Body of pancreas (tissue), 4 donors: ENCODE measurements around the gene CCDC85C. TPM values are rescaled to one million over a fixed set of nuclear protein-coding genes. Genes with fewer than 3 reads are reported as not detected.

Source experiments
- ATAC-seq: fragments of 150-250 bp; one replicate; pipeline ENCODE4 v1.9.1; 2016
- DNase-seq, 4 donors: peaks; one replicate each; pipeline ENCODE4 v3.0.0-alpha.2; 2019
- H3K27ac ChIP-seq, 4 donors: fragments of 200-600 bp; sonication (generic); 1 replicate in 3 of 4; 2 replicates in 1 of 4; pipeline versions ENCODE4 v1.5.1 to v1.6.1; 2016 to 2019; ENCODE audit warnings: mild to moderate bottlenecking in 1 of 4, mixed read lengths in 1 of 4, moderate library complexity in 1 of 4
- H3K27me3 ChIP-seq, 2 donors: fragments of 200-600 bp; sonication (generic); one replicate each; pipeline ENCODE4 v1.6.0; 2016; ENCODE audit warnings: mild to moderate bottlenecking in 1 of 2
- H3K36me3 ChIP-seq, 2 donors: fragments of 200-600 bp; sonication (generic); replicated peaks in 1 of 2; 2 replicates each; pipeline ENCODE4 v1.5.1; 2016; ENCODE audit warnings: low read depth in 2 of 2; ENCODE audit not compliant: insufficient read depth in 1 of 2
- H3K4me1 ChIP-seq: fragments of 200-600 bp; sonication (generic); one replicate; pipeline ENCODE4 v1.6.0; 2016
- H3K4me3 ChIP-seq, 2 donors: fragments of 200-600 bp; sonication (generic); 1 replicate in 1 of 2; 2 replicates in 1 of 2; pipeline ENCODE4 v1.5.1; 2016 to 2019
- H3K9me3 ChIP-seq, 3 donors: fragments of 200-600 bp; sonication (generic); 1 replicate in 2 of 3; 2 replicates in 1 of 3; pipeline ENCODE4 v1.5.1; 2016
- CTCF ChIP-seq, 7 experiments: fragments of 450-650 bp in 4 of 7; fragments of 200-600 bp in 3 of 7; sonication (generic) in 3 of 7; IDR thresholded peaks; one replicate each; pipeline ENCODE4 v1.5.1; 2016 to 2019; ENCODE audit warnings: antibody characterized with exemption in 7 of 7
- POLR2A ChIP-seq, 3 donors: fragments of 450-650 bp; IDR thresholded peaks; one replicate each; pipeline ENCODE4 v1.6.1; 2016; ENCODE audit warnings: antibody characterized with exemption in 3 of 3, mild to moderate bottlenecking in 2 of 3
- WGBS, 2 donors: methylation state at CpG; one replicate each; pipeline ENCODE4 v1.1.5; 2017; 5-methylcytosine and 5-hydroxymethylcytosine counted together
- intact Hi-C: fragments of 100-400 bp; cut with DNase I; formaldehyde crosslinking; loops from one replicate; pipeline ENCODE4 v1.15.1; 2023
- total RNA-seq, 2 donors: library from RNA; depleted of rRNA; stranded (reverse); fragments of >200 nt; gene quantifications; one replicate each; pipeline ENCODE4 v1.1.0, GENCODE V29; 2016

Gene CCDC85C
- total RNA-seq, 2 donors from 2014 or later, result 8.9 to 10.1 TPM

- Histone ChIP-seq H3K36me3 (no peaks in the 10 kb centered on the region), H3K27ac (peak overlapping the region; percentile 91 to 98 (median 95)), H3K4me1 (peaks cover 76% of the 10 kb centered on the region), H3K27me3 (no peaks in the 10 kb centered on the region), H3K9me3 (no peaks in the 10 kb centered on the region), H3K4me3 (no peak overlapping the region)
- ATAC-seq (peak; percentile 62), DNase-seq (peak; percentile 90 to 95 (median 93))
- TF ChIP-seq POLR2A (IDR thresholded peaks at IDR 0.05) (no peak), CTCF (IDR thresholded peaks at IDR 0.05) (peak in 4 of 7 experiments; percentile 49 to 58 (median 54))
- WGBS, 2 donors, result 26 to 40% methylated on average over 1 to 13 of the region's 13 CpGs
- intact Hi-C loops, result no loop called here
These were observed 51.3 kb downstream of the CCDC85C start for GRCh38 chr14:99552572-99553216.

GRCh38 chr14:99552021-99552553, 51.9 kb downstream of the CCDC85C start:
- DNase-seq, result no peak
- H3K9me3 ChIP-seq, result no peaks in the 10 kb centered on the region
- intact Hi-C loops, result no loop called here
- H3K27me3 ChIP-seq, result no peaks in the 10 kb centered on the region
- WGBS, 2 donors, result 68 to 74% methylated on average over 3 to 9 of the region's 9 CpGs
- peaks cover 70% of the 10 kb centered on the region for H3K4me1 ChIP-seq
- no peaks in the 10 kb centered on the region for H3K36me3 ChIP-seq
- ATAC-seq, result no peak
- no peak overlapping the region for H3K4me3 ChIP-seq
- TF ChIP-seq CTCF (IDR thresholded peaks at IDR 0.05) (no peak), POLR2A (IDR thresholded peaks at IDR 0.05) (no peak)
- H3K27ac ChIP-seq, result peak overlapping the region; percentile 91 to 98 (median 95)

- DNase-seq (no peak), ATAC-seq (no peak)
- Histone ChIP-seq H3K27ac (peak overlapping the region in 3 of 4 donors; percentile 91 to 97 (median 93)), H3K27me3 (no peaks in the 10 kb centered on the region), H3K9me3 (no peaks in the 10 kb centered on the region), H3K4me3 (no peak overlapping the region), H3K4me1 (peaks cover 68% of the 10 kb centered on the region), H3K36me3 (no peaks in the 10 kb centered on the region)
- TF ChIP-seq POLR2A (IDR thresholded peaks at IDR 0.05) (no peak), CTCF (IDR thresholded peaks at IDR 0.05) (no peak)
- WGBS, 2 donors, result 66 to 82% methylated on average over 11 of the region's 11 CpGs
- intact Hi-C loops, result no loop called here
These were observed 52.7 kb downstream of the CCDC85C start for GRCh38 chr14:99551034-99551922.

GRCh38 chr14:99550387-99550992, 53.5 kb downstream of the CCDC85C start:
- peaks cover 67% of the 10 kb centered on the region for H3K4me1 ChIP-seq
- DNase-seq, result no peak
- peak overlapping the region in 1 of 4 donors; percentile 91 for H3K27ac ChIP-seq
- ATAC-seq, result no peak
- no peak overlapping the region for H3K4me3 ChIP-seq
- TF ChIP-seq POLR2A (IDR thresholded peaks at IDR 0.05) (no peak), CTCF (IDR thresholded peaks at IDR 0.05) (no peak)
- intact Hi-C loops, result no loop called here
- 83 to 89% methylated on average over 4 to 11 of the region's 11 CpGs for WGBS, 2 donors
- no peaks in the 10 kb centered on the region for H3K27me3 ChIP-seq
- H3K9me3 ChIP-seq, result no peaks in the 10 kb centered on the region
- no peaks in the 10 kb centered on the region for H3K36me3 ChIP-seq
